Endothelial cell of umbilical vein (primary cell): ENCODE data around the gene CNDP1. TPM values are rescaled to one million over a fixed set of nuclear protein-coding genes. Genes with fewer than 3 reads are reported as not detected.

Source experiments
- BruUV-seq: library from RNA; stranded (reverse); fragments of 400-500 nt; replicated peaks from 2 replicates; lab custom pipeline; 2021; lab: Mats Ljungman, UMichigan
- CTCF ChIA-PET: fragments of 300-600, 350-600 bp; sonication (Branson Sonifier 250); formaldehyde crosslinking; loops from one replicate; lab custom pipeline; 2021; ENCODE audit warnings: antibody characterized with exemption, inconsistent platforms; lab: Charles Lee
- POLR2A ChIA-PET: fragments of 300-600, 350-600 bp; sonication (Branson Sonifier 250); formaldehyde crosslinking; loops from one replicate; lab custom pipeline; 2021; ENCODE audit warnings: antibody characterized with exemption, inconsistent platforms; lab: Charles Lee
- DNase-seq: peaks from one replicate; pipeline ENCODE4 v3.0.0-alpha.2; 2011; ENCODE audit warnings: low read depth, low spot score
- FAIRE-seq: peaks from 2 replicates; lab custom pipeline; 2011; peaks lifted over from hg19 to GRCh38; lab: Jason Lieb, UNC
- H2AFZ ChIP-seq: 2 replicates; pipeline ENCODE4 v1.6.0; 2012; ENCODE audit warnings: low read depth, low read length, control low read depth, inconsistent platforms
- H3K27ac ChIP-seq: 2 replicates; pipeline ENCODE4 v1.5.1; 2011; ENCODE audit warnings: low read depth, mild to moderate bottlenecking, control low read depth, low read length, moderate library complexity; ENCODE audit not compliant: insufficient read depth
- H3K27me3 ChIP-seq, 2 experiments: 2 replicates each; pipeline versions ENCODE4 v1.6.0 to v1.6.1; 2011; ENCODE audit warnings: low read length in 2 of 2, mixed read lengths in 1 of 2; ENCODE audit not compliant: control insufficient read depth in 2 of 2, insufficient read depth in 2 of 2
- H3K36me3 ChIP-seq, 2 experiments: 2 replicates in 1 of 2; 3 replicates in 1 of 2; pipeline ENCODE4 v1.5.1; 2011; ENCODE audit warnings: low read length in 2 of 2, mild to moderate bottlenecking in 1 of 2, moderate library complexity in 1 of 2; ENCODE audit not compliant: control insufficient read depth in 2 of 2, insufficient read depth in 2 of 2; ENCODE audit errors: extremely low read depth in 1 of 2
- H3K4me1 ChIP-seq: 3 replicates; pipeline ENCODE4 v1.5.1; 2011; ENCODE audit warnings: mild to moderate bottlenecking, low read length; ENCODE audit not compliant: control insufficient read depth, insufficient read depth; ENCODE audit errors: extremely low read depth
- H3K4me2 ChIP-seq: 2 replicates; pipeline ENCODE4 v1.6.1; 2011; ENCODE audit warnings: low read length, control low read depth, mixed read lengths; ENCODE audit not compliant: insufficient read depth
- H3K4me3 ChIP-seq, 3 experiments: fragments of 200-600 bp in 1 of 3; sonication (generic), shearing (Covaris generic) in 1 of 3; replicated peaks in 1 of 3; 2 replicates each; pipeline ENCODE4 v1.5.1; 2011 to 2016; ENCODE audit warnings: control low read depth in 3 of 3, low read length in 3 of 3, mild to moderate bottlenecking in 2 of 3, inconsistent platforms in 1 of 3, low read depth in 1 of 3, moderate library complexity in 1 of 3; ENCODE audit not compliant: insufficient read depth in 1 of 3
- H3K79me2 ChIP-seq: 2 replicates; pipeline ENCODE4 v1.6.0; 2012; ENCODE audit warnings: low read length, inconsistent platforms; ENCODE audit not compliant: control insufficient read depth, insufficient read depth
- H3K9ac ChIP-seq: replicated peaks from 2 replicates; pipeline ENCODE3; 2011; ENCODE audit warnings: low read length, control low read depth; ENCODE audit not compliant: insufficient read depth; ENCODE audit errors: extremely low read depth
- H3K9me1 ChIP-seq: replicated peaks from 3 replicates; pipeline ENCODE4 v1.6.0; 2011; ENCODE audit warnings: mild to moderate bottlenecking, low read length; ENCODE audit not compliant: control insufficient read depth, insufficient read depth; ENCODE audit errors: extremely low read depth
- H3K9me3 ChIP-seq: replicated peaks from 2 replicates; pipeline ENCODE4 v1.5.1; 2012; ENCODE audit warnings: low read length, inconsistent platforms; ENCODE audit not compliant: control insufficient read depth, insufficient read depth
- H4K20me1 ChIP-seq: replicated peaks from 2 replicates; pipeline ENCODE3; 2011; ENCODE audit warnings: mild to moderate bottlenecking, low read length; ENCODE audit not compliant: control insufficient read depth, insufficient read depth; ENCODE audit errors: extremely low read depth
- CTCF ChIP-seq, 2 donors: IDR thresholded peaks; 1 replicate in 1 of 2; 2 replicates in 1 of 2; pipeline ENCODE4 v1.5.1; 2011; ENCODE audit warnings: low read length in 2 of 2, mild to moderate bottlenecking in 2 of 2, moderate library complexity in 2 of 2, control low read depth in 1 of 2, inconsistent platforms in 1 of 2, low read depth in 1 of 2; ENCODE audit not compliant: insufficient read depth in 1 of 2; ENCODE audit errors: extremely low read depth in 1 of 2
- EZH2 ChIP-seq: IDR thresholded peaks from 2 replicates; pipeline ENCODE4 v1.6.1; 2012; ENCODE audit warnings: borderline replicate concordance, low read depth, mild to moderate bottlenecking, moderate library complexity, low read length, inconsistent platforms; ENCODE audit not compliant: severe bottlenecking
- FOS ChIP-seq: IDR thresholded peaks from 2 replicates; pipeline ENCODE4 v1.6.1; 2011; ENCODE audit warnings: mild to moderate bottlenecking, low read length, moderate library complexity, borderline replicate concordance; ENCODE audit not compliant: insufficient read depth
- GATA2 ChIP-seq: IDR thresholded peaks from 2 replicates; pipeline ENCODE4 v1.7.0; 2011; ENCODE audit warnings: low read depth, mild to moderate bottlenecking, moderate library complexity, mixed read lengths, low read length; ENCODE audit not compliant: insufficient read length, insufficient read depth
- JUN ChIP-seq: IDR thresholded peaks from 2 replicates; pipeline ENCODE4 v1.6.1; 2011; ENCODE audit warnings: borderline replicate concordance, low read depth; ENCODE audit not compliant: insufficient read length, insufficient read depth
- MAX ChIP-seq: IDR thresholded peaks from 2 replicates; pipeline ENCODE4 v1.6.1; 2011; ENCODE audit not compliant: insufficient read depth, insufficient read length
- MYC ChIP-seq: IDR thresholded peaks from one replicate; pipeline ENCODE4 v1.6.1; 2011; ENCODE audit warnings: mild to moderate bottlenecking, low read depth, low read length
- POLR2A ChIP-seq: IDR thresholded peaks from 2 replicates; pipeline ENCODE4 v1.6.1; 2012; ENCODE audit warnings: low read depth, mild to moderate bottlenecking, control low read depth, low read length
- POLR2AphosphoS5 ChIP-seq: IDR thresholded peaks from 2 replicates; pipeline ENCODE4 v1.6.1; 2012; ENCODE audit warnings: low read depth, mild to moderate bottlenecking, control low read depth, low read length, moderate library complexity; ENCODE audit not compliant: insufficient read depth
- dilution Hi-C: fragments of 300-500 bp; cut with MboI; formaldehyde crosslinking; loops from one replicate; pipeline ENCODE4 v1.15.0; 2019; ENCODE audit warnings: low sequenced_read_pairs; ENCODE audit not compliant: extremely low pct_ligation_motif_present
- intact Hi-C: fragments of 100-400 bp; cut with micrococcal nuclease; formaldehyde crosslinking; loops from one replicate; pipeline ENCODE4 v1.10.0; 2022
- polyA plus RNA-seq, 4 experiments: library from polyadenylated mRNA; depleted of rRNA in 3 of 4; stranded (reverse) in 3 of 4; unstranded in 1 of 4; fragments of >200 nt; gene quantifications; 2 replicates each; pipeline versions ENCODE4 v1.2.1 to v1.2.3, GENCODE V29; 2011 to 2012; ENCODE audit warnings: missing spikeins in 1 of 4
- total RNA-seq: library from RNA; stranded (reverse); gene quantifications from 2 replicates; pipeline ENCODE4 v1.2.3, GENCODE V29; 2021

The CNDP1 gene
- total and polyA plus RNA-seq, 2 donors (not counting 3 experiments of a cell fraction or from before 2014, with no cell fraction given), result not detected

GRCh38 chr18:74632856-74633255 lies 98.6 kb downstream of the CNDP1 start:
- Histone ChIP-seq H3K4me2 (no peak overlapping the region), H3K9me1 (peaks cover 3% of the 10 kb centered on the region), H3K4me3 (no peak overlapping the region), H2AFZ (no peak overlapping the region), H3K27me3 (no peaks in the 10 kb centered on the region), H4K20me1 (no peaks in the 10 kb centered on the region), H3K9me3 (no peaks in the 10 kb centered on the region), H3K79me2 (peaks cover 7% of the 10 kb centered on the region), H3K27ac (no peak overlapping the region), H3K4me1 (peaks cover 14% of the 10 kb centered on the region), H3K36me3 (peaks cover 0 to 6% of the 10 kb centered on the region in 2 experiments), H3K9ac (no peak overlapping the region)
- FAIRE-seq (no peak), DNase-seq (no peak)
- no peak for TF ChIP-seq MAX
- no peak for TF ChIP-seq EZH2
- no peak for TF ChIP-seq FOS
- no peak for TF ChIP-seq GATA2
- no peak for TF ChIP-seq CTCF (IDR thresholded peaks at IDR 0.05; ENCODE audit: extremely low read depth in 1 of 2, insufficient read depth in 1 of 2, low read depth in 1 of 2, low read length in 2 of 2)
- TF ChIP-seq POLR2A, result no peak
- TF ChIP-seq MYC, result no peak
- TF ChIP-seq JUN, result no peak
- no peak for TF ChIP-seq POLR2AphosphoS5
- CTCF ChIA-PET, result no interaction called here
- dilution Hi-C loops, result no loop called here
- no TSS peak for BruUV-seq
- POLR2A ChIA-PET, result interaction anchor here (0.5 kb wide), 1 partner anchor 591 kb away, joined by 5 read pairs; no protein-coding TSS in a partner anchor
- intact Hi-C loops, result no loop called here
